Caco-2 (cell line): ENCODE measurements around the gene DGKI. TPM values are rescaled to one million over a fixed set of nuclear protein-coding genes. Genes with fewer than 3 reads are reported as not detected.

ENCODE experiments used
- BruUV-seq: library from RNA; stranded (reverse); fragments of 400-500 nt; replicated peaks from 2 replicates; lab custom pipeline; 2021; lab: Mats Ljungman, UMichigan
- CTCF ChIA-PET: fragments of 300-600 bp; sonication (Branson Sonifier 250); formaldehyde crosslinking; loops from one replicate; lab custom pipeline; 2022; ENCODE audit warnings: antibody characterized with exemption; lab: Charles Lee
- POLR2A ChIA-PET: fragments of 300-600 bp; sonication (Branson Sonifier 250); formaldehyde crosslinking; loops from one replicate; lab custom pipeline; 2022; ENCODE audit warnings: antibody characterized with exemption; lab: Charles Lee
- DNase-seq, 2 experiments: peaks; one replicate each; pipeline versions ENCODE4 v3.0.0 to v3.0.0-alpha.2; 2020 to 2022
- H3K27me3 ChIP-seq: replicated peaks from 2 replicates; pipeline ENCODE4 v1.6.0; 2011; ENCODE audit warnings: low read length; ENCODE audit not compliant: control insufficient read depth, insufficient read depth
- H3K36me3 ChIP-seq: 2 replicates; pipeline ENCODE4 v1.5.1; 2011; ENCODE audit warnings: low read length; ENCODE audit not compliant: control insufficient read depth, insufficient read depth
- H3K4me1 ChIP-seq: fragments of 250-450 bp; sonication (Bioruptor Pico); 2 replicates; pipeline ENCODE4 v1.5.1; 2020; ENCODE audit warnings: mild to moderate bottlenecking
- H3K4me3 ChIP-seq: 2 replicates; pipeline ENCODE4 v1.5.1; 2011; ENCODE audit warnings: low read depth, mild to moderate bottlenecking, control low read depth, low read length
- H3K9me3 ChIP-seq: fragments of 250-450 bp; sonication (Bioruptor Pico); 2 replicates; pipeline ENCODE4 v1.5.1; 2020; ENCODE audit warnings: mild to moderate bottlenecking, moderate library complexity
- H3K27ac Mint-ChIP-seq: one replicate; pipeline ENCODE4 v1.8.0; 2022; ENCODE audit warnings: mixed read lengths; ENCODE audit not compliant: unreplicated experiment
- H3K27me3 Mint-ChIP-seq: one replicate; pipeline ENCODE4 v1.8.0; 2022; ENCODE audit warnings: mixed read lengths; ENCODE audit not compliant: insufficient read depth, unreplicated experiment
- H3K36me3 Mint-ChIP-seq: one replicate; pipeline ENCODE4 v1.8.0; 2022; ENCODE audit warnings: mild to moderate bottlenecking, mixed read lengths; ENCODE audit not compliant: insufficient read depth, unreplicated experiment
- H3K4me1 Mint-ChIP-seq: one replicate; pipeline ENCODE4 v1.8.0; 2022; ENCODE audit warnings: low read depth, mixed read lengths; ENCODE audit not compliant: unreplicated experiment
- H3K4me3 Mint-ChIP-seq: one replicate; pipeline ENCODE4 v1.8.0; 2022; ENCODE audit warnings: mild to moderate bottlenecking, moderate library complexity, mixed read lengths; ENCODE audit not compliant: unreplicated experiment
- H3K9me3 Mint-ChIP-seq: one replicate; pipeline ENCODE4 v1.8.0; 2022; ENCODE audit warnings: mixed read lengths; ENCODE audit not compliant: unreplicated experiment
- CTCF ChIP-seq, 2 experiments: fragments of 200-600 bp in 1 of 2; IDR thresholded peaks; 1 replicate in 1 of 2; 2 replicates in 1 of 2; pipeline versions ENCODE4 v1.5.1 to v1.8.0; 2011 to 2022; ENCODE audit warnings: antibody characterized with exemption in 1 of 2, control low read depth in 1 of 2, inconsistent platforms in 1 of 2, low read depth in 1 of 2, low read length in 1 of 2, mild to moderate bottlenecking in 1 of 2, moderate library complexity in 1 of 2; ENCODE audit not compliant: insufficient read depth in 1 of 2, severe bottlenecking in 1 of 2, unreplicated experiment in 1 of 2
- intact Hi-C: fragments of 100-400 bp; cut with micrococcal nuclease; formaldehyde crosslinking; loops from one replicate; pipeline ENCODE4 v1.10.0; 2022; ENCODE audit not compliant: unreplicated experiment
- total RNA-seq: library from RNA; stranded (reverse); gene quantifications from 2 replicates; pipeline ENCODE4 v1.2.3, GENCODE V29; 2022

DGKI gene
- total RNA-seq, 1 experiment from 2014 or later: 0.84 TPM

GRCh38 chr7:137671920-137672319, 174.9 kb downstream of the DGKI start:
- BruUV-seq: no TSS peak
- Mint-ChIP-seq H3K27ac (no peak overlapping the region), H3K4me1 (no peaks in the 10 kb centered on the region), H3K36me3 (no peaks in the 10 kb centered on the region), H3K4me3 (no peak overlapping the region), H3K27me3 (peaks cover 20% of the 10 kb centered on the region), H3K9me3 (no peaks in the 10 kb centered on the region)
- Histone ChIP-seq H3K4me1 (no peaks in the 10 kb centered on the region), H3K27me3 (no peaks in the 10 kb centered on the region; the same call in 1 of the 2 replicates), H3K36me3 (no peaks in the 10 kb centered on the region), H3K9me3 (no peaks in the 10 kb centered on the region), H3K4me3 (no peak overlapping the region)
- ChIA-PET POLR2A (no interaction called here), CTCF (interaction anchor here (1.1 kb wide), 1 partner anchor 16 kb away, joined by 3 read pairs; no protein-coding TSS in a partner anchor)
- no peak for TF ChIP-seq CTCF (IDR thresholded peaks at IDR 0.05; ENCODE audit: insufficient read depth in 1 of 2, low read depth in 1 of 2, low read length in 1 of 2, severe bottlenecking in 1 of 2, unreplicated experiment in 1 of 2)
- no peak for DNase-seq
- intact Hi-C loops: no loop called here

- intact Hi-C loops: no loop called here
- no peak for DNase-seq
- Histone ChIP-seq H3K27me3 (no peaks in the 10 kb centered on the region; the same call in 1 of the 2 replicates), H3K36me3 (no peaks in the 10 kb centered on the region), H3K9me3 (no peaks in the 10 kb centered on the region), H3K4me1 (no peaks in the 10 kb centered on the region), H3K4me3 (no peak overlapping the region)
- H3K9me3 Mint-ChIP-seq: no peaks in the 10 kb centered on the region
- no peak for TF ChIP-seq CTCF (IDR thresholded peaks at IDR 0.05; ENCODE audit: insufficient read depth in 1 of 2, low read depth in 1 of 2, low read length in 1 of 2, severe bottlenecking in 1 of 2, unreplicated experiment in 1 of 2)
- CTCF ChIA-PET: no interaction called here
- no peak overlapping the region for H3K4me3 Mint-ChIP-seq
- H3K36me3 Mint-ChIP-seq: no peaks in the 10 kb centered on the region
- POLR2A ChIA-PET: no interaction called here
- no peak overlapping the region for H3K27ac Mint-ChIP-seq
- H3K4me1 Mint-ChIP-seq: no peaks in the 10 kb centered on the region
- H3K27me3 Mint-ChIP-seq: peaks cover 21% of the 10 kb centered on the region
- no TSS peak for BruUV-seq
These were observed 176.3 kb downstream of the DGKI start for GRCh38 chr7:137670222-137671064.

GRCh38 chr7:137669706-137670105, 177.1 kb downstream of the DGKI start:
- Mint-ChIP-seq H3K27me3 (peaks cover 23% of the 10 kb centered on the region), H3K4me1 (no peaks in the 10 kb centered on the region), H3K9me3 (no peaks in the 10 kb centered on the region), H3K27ac (no peak overlapping the region), H3K36me3 (no peaks in the 10 kb centered on the region), H3K4me3 (no peak overlapping the region)
- intact Hi-C loops: no loop called here
- DNase-seq: no peak
- Histone ChIP-seq H3K9me3 (no peaks in the 10 kb centered on the region), H3K36me3 (no peaks in the 10 kb centered on the region), H3K4me1 (no peaks in the 10 kb centered on the region), H3K27me3 (no peaks in the 10 kb centered on the region; the same call in 1 of the 2 replicates), H3K4me3 (no peak overlapping the region)
- no TSS peak for BruUV-seq
- ChIA-PET POLR2A (no interaction called here), CTCF (no interaction called here)
- TF ChIP-seq CTCF (IDR thresholded peaks at IDR 0.05; ENCODE audit: insufficient read depth in 1 of 2, low read depth in 1 of 2, low read length in 1 of 2, severe bottlenecking in 1 of 2, unreplicated experiment in 1 of 2): no peak
